Prostate gland (tissue), 2 donors: ENCODE data around the gene ALDH7A1. TPM values are rescaled to one million over a fixed set of nuclear protein-coding genes. Genes with fewer than 3 reads are reported as not detected.
A peak's percentile ranks its signal among the peaks of the same experiment; 100 is the strongest.

Experiments used
- DNase-seq: peaks from one replicate; pipeline ENCODE4 v3.0.0-alpha.2; 2019; ENCODE audit warnings: low spot score
- H3K27ac ChIP-seq, 2 donors: fragments of 200-600 bp; sonication (generic); 2 replicates each; pipeline ENCODE4 v1.5.1; 2017 to 2019
- H3K27me3 ChIP-seq: fragments of 200-600 bp; sonication (generic); replicated peaks from 2 replicates; pipeline ENCODE4 v1.5.1; 2019; ENCODE audit not compliant: insufficient read depth
- H3K36me3 ChIP-seq, 2 donors: fragments of 200-600 bp; sonication (generic); 1 replicate in 1 of 2; 2 replicates in 1 of 2; pipeline versions ENCODE4 v1.5.1 to v1.8.1; 2017 to 2019
- H3K4me1 ChIP-seq: fragments of 200-600 bp; sonication (generic); replicated peaks from 2 replicates; pipeline ENCODE4 v1.5.1; 2019
- H3K4me3 ChIP-seq, 2 donors: fragments of 200-600 bp; sonication (generic); 2 replicates each; pipeline ENCODE4 v1.5.1; 2017 to 2019
- H3K9me3 ChIP-seq: fragments of 200-600 bp; sonication (generic); 2 replicates; pipeline ENCODE4 v1.5.1; 2017
- CTCF ChIP-seq, 4 experiments: fragments of 200-600 bp in 2 of 4; fragments of 450-650 bp in 2 of 4; sonication (generic) in 2 of 4; IDR thresholded peaks; 1 replicate in 3 of 4; 2 replicates in 1 of 4; pipeline ENCODE4 v1.5.1; 2016 to 2019; ENCODE audit warnings: antibody characterized with exemption in 4 of 4, mild to moderate bottlenecking in 2 of 4, moderate library complexity in 2 of 4
- POLR2A ChIP-seq: fragments of 450-650 bp; IDR thresholded peaks from one replicate; pipeline ENCODE4 v1.6.1; 2016; ENCODE audit warnings: antibody characterized with exemption, mild to moderate bottlenecking
- POLR2AphosphoS5 ChIP-seq: sonication (generic); formaldehyde crosslinking; IDR thresholded peaks from one replicate; pipeline ENCODE4 v1.6.1; 2017; ENCODE audit warnings: antibody characterized with exemption
- WGBS: methylation state at CpG from one replicate; pipeline ENCODE4 v1.1.5; 2018; 5-methylcytosine and 5-hydroxymethylcytosine counted together
- intact Hi-C: fragments of 100-400 bp; cut with DNase I; formaldehyde crosslinking; loops from one replicate; pipeline ENCODE4 v1.14.2; 2022
- total RNA-seq, 2 donors: library from RNA; depleted of rRNA; stranded (reverse); fragments of >200 nt; gene quantifications; one replicate each; pipeline ENCODE4 v1.1.0, GENCODE V29; 2016

ALDH7A1 gene
- total RNA-seq, 2 donors from 2014 or later, result 59.8 to 62.7 TPM

GRCh38 chr5:126488443-126489065, 106.5 kb downstream of the ALDH7A1 start:
- peaks cover 0 to 27% of the 10 kb centered on the region in 2 donors for H3K36me3 ChIP-seq
- H3K4me3 ChIP-seq, result no peak overlapping the region
- no peak for DNase-seq
- H3K9me3 ChIP-seq, result no peaks in the 10 kb centered on the region
- intact Hi-C loops, result loop anchor here (5.0 kb wide), 1 partner anchor 66 kb away; the partner anchor contains the start of gene GRAMD2B
- H3K4me1 ChIP-seq, result no peaks in the 10 kb centered on the region
- H3K27ac ChIP-seq, result peak overlapping the region; percentile 28 to 62
- WGBS, result 53% methylated on average over 7 of the region's 7 CpGs
- H3K27me3 ChIP-seq, result no peaks in the 10 kb centered on the region
- TF ChIP-seq POLR2A (no peak), CTCF (IDR thresholded peaks at IDR 0.05) (no peak), POLR2AphosphoS5 (no peak)

- no peaks in the 10 kb centered on the region for H3K4me1 ChIP-seq
- no peak for DNase-seq
- no peaks in the 10 kb centered on the region for H3K9me3 ChIP-seq
- TF ChIP-seq CTCF (IDR thresholded peaks at IDR 0.05) (no peak), POLR2A (no peak), POLR2AphosphoS5 (no peak)
- H3K36me3 ChIP-seq, result peaks cover 0 to 24% of the 10 kb centered on the region in 2 donors
- no peaks in the 10 kb centered on the region for H3K27me3 ChIP-seq
- H3K4me3 ChIP-seq, result no peak overlapping the region
- H3K27ac ChIP-seq, result peak overlapping the region in 1 of 2 donors; percentile 62
- intact Hi-C loops, result loop anchor here (5.0 kb wide), 1 partner anchor 65 kb away; the partner anchor contains the start of gene GRAMD2B
Observed at GRCh38 chr5:126487596-126487995, 107.4 kb downstream of the ALDH7A1 start.

- intact Hi-C loops, result loop anchor here (5.0 kb wide), 1 partner anchor 64 kb away; the partner anchor contains the start of gene GRAMD2B
- H3K4me1 ChIP-seq, result no peaks in the 10 kb centered on the region
- DNase-seq, result no peak
- no peak overlapping the region for H3K4me3 ChIP-seq
- no peaks in the 10 kb centered on the region for H3K27me3 ChIP-seq
- H3K9me3 ChIP-seq, result no peaks in the 10 kb centered on the region
- H3K27ac ChIP-seq, result no peak overlapping the region
- WGBS, result 77% methylated on average over 3 of the region's 3 CpGs
- TF ChIP-seq POLR2A, result no peak
- peaks cover 0 to 24% of the 10 kb centered on the region in 2 donors for H3K36me3 ChIP-seq
Observed at GRCh38 chr5:126486332-126486731, 108.7 kb downstream of the ALDH7A1 start.

DNA sequence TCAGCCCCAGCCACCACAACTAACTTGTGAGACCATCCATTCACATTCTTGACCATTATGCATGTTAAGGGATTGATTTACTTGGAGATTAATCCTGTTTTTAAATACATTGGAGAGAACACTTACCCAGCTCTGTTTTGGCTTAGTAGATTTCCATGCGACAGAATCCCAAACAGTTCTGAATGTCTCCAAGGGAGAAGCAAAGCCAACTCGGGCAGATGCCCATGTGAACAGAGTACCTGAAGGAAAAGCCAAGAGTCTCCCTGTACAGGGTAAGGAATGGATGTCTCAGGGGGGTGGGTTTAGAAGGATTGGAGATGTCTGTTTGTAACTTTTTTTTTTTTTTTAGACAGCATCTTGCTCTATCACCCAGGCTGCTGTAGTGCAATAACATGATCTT, 110.8 kb downstream of the ALDH7A1 start:
- H3K4me1 ChIP-seq, result peaks cover 3% of the 10 kb centered on the region
- 90% methylated on average over 2 of the region's 2 CpGs for WGBS
- H3K27ac ChIP-seq, result no peak overlapping the region
- no peaks in the 10 kb centered on the region for H3K27me3 ChIP-seq
- no peak for DNase-seq
- no peak overlapping the region for H3K4me3 ChIP-seq
- no peak for TF ChIP-seq CTCF (IDR thresholded peaks at IDR 0.05)
- no peak for TF ChIP-seq POLR2A
- intact Hi-C loops, result no loop called here
- H3K9me3 ChIP-seq, result no peaks in the 10 kb centered on the region
- H3K36me3 ChIP-seq, result peaks cover 0 to 24% of the 10 kb centered on the region in 2 donors

GRCh38 chr5:126483156-126483555, 111.9 kb downstream of the ALDH7A1 start:
- Histone ChIP-seq H3K27ac (no peak overlapping the region), H3K27me3 (no peaks in the 10 kb centered on the region), H3K9me3 (no peaks in the 10 kb centered on the region), H3K4me3 (no peak overlapping the region), H3K36me3 (peaks cover 0 to 24% of the 10 kb centered on the region in 2 donors), H3K4me1 (peaks cover 3% of the 10 kb centered on the region)
- intact Hi-C loops, result no loop called here
- WGBS, result 20% methylated on average over 3 of the region's 3 CpGs
- DNase-seq, result no peak
- TF ChIP-seq POLR2A, result no peak
- no peak for TF ChIP-seq POLR2AphosphoS5
- TF ChIP-seq CTCF (IDR thresholded peaks at IDR 0.05), result no peak
